Stimulated activated CD4-positive, alpha-beta T cell treated with anti-CD3 and anti-CD28 coated beads, Interleukin-15, amount 100 ng/mL, for 1 hour (primary cell): ENCODE results near the gene MYH16.
A peak's percentile ranks its signal among the peaks of the same experiment; 100 is the strongest.
"Not testable (repeated sequence)": the region's sequence is repeated elsewhere in the genome, so short reads cannot be mapped to it uniquely, and the experiment has no call there.

Source experiments
- DNase-seq, 2 donors: peaks; one replicate each; pipeline ENCODE4 v3.0.0-alpha.2; 2020; ENCODE audit warnings: low read depth in 1 of 2, low spot score in 1 of 2

MYH16 gene

DNA sequence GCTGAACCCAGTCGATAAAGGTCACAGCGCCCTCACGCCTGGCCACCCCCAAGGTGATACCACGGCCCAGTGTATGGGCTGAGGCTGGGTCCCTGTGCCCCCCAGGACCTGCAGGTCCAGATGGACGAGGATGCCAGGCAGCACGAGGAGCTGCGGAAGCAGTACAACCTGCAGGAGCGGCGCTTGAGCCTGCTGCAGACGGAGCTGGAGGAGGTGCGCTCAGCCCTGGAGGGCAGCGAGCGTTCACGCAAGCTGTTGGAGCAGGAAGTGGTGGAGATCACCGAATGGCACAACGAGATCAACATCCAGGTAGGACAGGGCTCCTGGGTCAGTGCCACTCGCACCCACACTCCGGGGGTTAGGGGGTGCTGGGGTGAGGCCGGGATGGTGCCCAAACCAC lies 28.9 kb downstream of the MYH16 start:
- no peak for DNase-seq

DNA sequence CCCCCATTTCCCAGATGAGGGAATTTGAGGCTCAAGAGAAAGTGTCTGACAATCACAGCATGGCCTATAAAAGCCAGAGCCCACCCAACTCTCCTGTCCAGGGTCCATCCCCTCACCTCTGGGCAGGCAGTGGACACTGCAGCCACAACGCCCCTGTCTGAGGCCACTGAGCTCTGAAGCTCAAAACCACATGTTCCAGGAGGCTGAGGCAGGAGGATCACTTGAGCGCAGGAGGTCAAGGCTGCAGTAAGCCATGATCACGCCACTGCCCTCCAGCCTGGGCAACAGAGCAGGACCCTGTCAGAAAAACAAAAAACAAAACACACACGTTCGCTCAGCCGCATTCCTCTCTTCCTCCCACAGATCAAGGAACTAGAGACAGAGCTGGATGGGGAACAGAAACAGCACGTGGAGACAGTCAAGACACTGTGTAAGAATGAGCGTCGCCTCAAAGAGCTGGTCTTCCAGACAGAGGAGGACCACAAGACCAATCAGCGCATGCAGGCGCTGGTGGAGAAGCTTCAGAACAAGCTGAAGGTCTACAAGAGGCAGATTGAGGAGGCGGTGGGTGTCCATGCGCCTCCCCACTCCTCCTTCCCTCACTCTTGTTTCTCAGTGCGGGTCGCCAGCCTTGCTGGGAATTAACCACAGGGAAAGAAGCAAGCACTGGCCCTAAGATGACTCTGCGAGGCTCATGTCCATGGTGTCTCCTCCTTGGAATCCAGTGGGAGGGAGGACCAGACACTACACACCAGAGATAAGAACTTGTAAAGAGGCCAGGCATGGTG lies 33.0 kb downstream of the MYH16 start:
- DNase-seq = no peak

DNA sequence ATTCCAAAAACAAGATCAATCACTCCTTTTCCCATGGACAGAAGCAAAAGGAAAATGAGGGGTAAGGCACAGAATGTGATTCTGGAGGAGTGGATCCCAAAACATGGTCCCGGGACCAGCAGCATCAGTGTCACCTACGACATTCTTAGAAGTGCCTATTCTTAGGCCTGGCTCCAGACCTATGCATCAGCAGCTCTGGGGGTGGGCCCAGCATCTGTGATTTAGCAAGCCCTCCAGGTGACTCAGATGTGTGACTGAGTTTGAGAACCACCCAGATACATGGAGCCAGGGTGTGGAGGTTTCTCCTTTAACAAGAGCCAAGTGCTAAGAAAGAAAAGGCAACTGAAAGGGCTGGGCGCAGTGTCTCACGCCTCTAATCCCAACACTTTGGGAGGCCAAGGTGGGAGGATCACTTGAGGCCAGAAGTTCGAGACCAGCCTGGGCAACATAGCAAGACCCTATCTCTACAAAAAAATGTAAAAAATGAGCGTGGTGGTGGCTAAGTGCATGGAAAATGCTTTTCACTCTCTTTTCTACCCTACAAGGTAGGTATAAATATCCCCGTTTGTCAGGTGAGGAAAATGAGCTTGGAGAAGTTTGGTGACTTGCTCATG lies 35.9 kb downstream of the MYH16 start:
- no peak for DNase-seq

DNA sequence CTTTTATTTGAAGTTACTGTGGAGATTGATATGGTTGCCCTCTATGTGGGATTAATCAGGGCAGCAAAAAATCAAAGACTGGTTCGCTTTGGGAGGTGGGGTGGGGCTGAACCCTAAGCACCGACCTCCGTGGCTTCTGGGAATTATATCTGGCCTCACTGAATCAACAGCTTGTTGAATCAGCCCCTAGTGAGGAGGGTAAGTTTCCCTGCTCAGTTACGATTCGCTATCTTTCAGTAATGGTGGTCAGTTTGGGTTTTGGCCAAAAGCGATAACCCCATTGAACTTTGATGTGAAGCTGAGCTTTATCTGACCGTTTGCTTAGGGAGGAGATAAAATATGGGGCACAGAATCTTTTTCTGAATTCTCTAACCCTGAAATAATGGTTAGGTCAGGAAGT lies 36.5 kb downstream of the MYH16 start:
- DNase-seq = no peak

DNA sequence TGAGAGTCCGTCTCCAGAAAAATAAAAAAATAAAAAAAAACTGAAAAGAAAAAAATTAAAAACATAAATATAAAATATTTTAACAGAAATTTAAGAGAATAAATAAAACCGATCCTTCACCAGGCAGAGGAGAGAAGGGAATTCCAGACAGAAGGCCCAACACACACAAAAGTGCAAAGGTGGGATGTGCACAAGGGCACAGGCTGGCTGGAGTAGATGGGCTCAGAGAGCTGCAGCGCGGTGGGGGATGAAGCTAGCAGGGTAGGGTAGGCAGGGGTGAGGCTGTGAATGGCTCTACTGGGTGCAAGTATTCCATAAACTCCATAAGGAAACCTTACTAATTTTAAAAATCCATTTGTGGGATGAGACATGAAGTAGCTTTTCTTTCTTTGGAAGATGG lies 37.4 kb downstream of the MYH16 start:
- no peak for DNase-seq

DNA sequence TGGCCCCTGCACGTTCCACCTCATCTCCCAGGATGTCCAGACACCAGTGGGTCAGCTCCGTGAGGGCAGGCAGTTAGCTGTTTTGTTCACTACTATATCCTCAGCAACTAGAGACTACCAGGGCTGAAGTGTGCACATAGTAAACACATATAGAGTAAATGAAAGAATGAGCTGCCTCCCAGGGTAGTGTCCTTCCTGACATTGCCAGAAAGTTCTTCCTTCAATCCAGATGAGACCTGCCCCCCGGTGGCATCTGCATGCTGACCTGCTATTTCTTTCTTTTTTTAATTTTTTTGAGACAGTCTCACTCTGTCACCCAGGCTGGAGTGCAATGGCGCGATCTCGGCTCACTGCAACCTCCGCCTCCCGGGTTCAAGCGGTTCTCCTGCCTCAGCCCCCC lies 39.1 kb downstream of the MYH16 start:
- DNase-seq = no peak

DNA sequence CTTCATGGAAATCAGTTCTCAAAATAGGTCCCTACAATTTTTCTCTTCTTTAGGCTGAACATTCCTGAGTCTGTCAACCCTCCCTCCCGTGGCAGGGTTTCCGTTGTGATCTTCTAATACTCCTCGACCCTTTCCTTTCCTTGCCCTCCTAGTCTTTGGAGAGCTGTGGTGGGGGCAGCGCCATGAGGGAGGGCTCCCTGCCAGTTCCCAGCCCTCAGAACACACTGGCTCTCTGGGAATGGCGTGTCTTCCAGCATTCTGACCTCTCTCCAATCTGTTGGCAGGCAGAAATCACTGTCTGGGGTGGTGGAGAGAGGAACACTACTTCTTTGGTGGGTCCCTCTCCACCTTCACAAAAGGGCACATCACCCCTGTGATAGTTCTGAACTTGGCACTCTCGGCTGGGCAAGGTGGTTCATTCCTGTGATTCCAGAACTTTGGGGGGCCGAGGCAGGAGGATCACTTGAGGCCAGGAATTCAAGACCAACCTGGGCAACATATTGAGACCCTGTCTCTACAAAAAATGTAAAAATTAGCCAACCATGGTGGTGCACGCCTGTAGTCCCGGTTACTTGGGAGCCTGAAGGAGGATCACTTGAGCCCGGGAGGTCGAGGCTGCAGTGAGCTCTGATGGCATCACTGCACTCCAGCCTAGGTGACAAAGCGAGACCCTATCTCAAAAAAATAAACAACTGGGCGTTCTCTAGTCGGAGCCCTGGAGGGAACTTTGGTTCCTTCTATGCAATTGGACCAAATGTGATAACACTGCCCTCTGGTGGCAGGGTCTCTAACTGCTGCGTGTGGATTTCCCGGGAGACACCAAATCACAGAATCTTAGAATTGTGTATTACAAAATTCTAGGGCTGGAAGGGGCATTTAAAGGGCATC lies 39.9 kb downstream of the MYH16 start:
- peak; percentile 42 to 57 for DNase-seq

DNA sequence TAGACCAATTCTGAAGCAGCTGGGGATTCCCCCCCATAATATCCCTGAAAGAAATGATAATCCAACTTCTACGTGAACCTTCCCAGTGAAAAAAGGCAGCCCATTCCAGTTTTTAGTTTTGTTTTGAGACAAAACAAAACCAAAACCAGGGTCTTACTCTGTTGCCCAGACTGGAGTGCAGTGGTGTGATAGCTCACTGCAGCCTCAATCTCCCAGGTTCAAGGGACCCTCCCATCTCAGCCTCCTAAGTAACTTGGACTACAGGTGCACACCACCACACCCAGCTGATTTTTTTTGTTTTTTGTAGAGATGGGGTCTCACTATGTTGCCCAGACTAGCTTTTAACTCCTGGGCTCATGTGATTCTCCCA lies 40.5 kb downstream of the MYH16 start:
- DNase-seq = no peak

DNA sequence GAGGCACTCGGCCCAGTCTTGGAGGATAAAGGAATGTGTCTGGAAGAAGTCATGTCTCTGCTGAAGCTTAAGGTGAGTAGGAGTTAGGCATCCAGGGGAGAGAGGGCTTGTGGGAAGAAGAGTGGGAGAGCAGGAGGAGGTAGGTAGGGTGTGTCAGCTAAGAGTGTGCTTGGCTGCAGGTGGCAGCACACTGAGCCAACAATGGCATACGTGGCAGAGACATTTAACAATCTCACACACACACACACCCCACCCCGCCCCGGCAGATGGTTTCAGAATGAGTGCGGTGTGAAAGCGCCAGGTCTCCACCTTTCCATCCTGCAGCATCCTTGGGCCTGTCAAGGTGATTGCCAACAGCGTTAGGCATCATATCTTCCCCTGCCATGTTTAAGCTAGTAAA lies 41.9 kb downstream of the MYH16 start:
- DNase-seq = no peak

DNA sequence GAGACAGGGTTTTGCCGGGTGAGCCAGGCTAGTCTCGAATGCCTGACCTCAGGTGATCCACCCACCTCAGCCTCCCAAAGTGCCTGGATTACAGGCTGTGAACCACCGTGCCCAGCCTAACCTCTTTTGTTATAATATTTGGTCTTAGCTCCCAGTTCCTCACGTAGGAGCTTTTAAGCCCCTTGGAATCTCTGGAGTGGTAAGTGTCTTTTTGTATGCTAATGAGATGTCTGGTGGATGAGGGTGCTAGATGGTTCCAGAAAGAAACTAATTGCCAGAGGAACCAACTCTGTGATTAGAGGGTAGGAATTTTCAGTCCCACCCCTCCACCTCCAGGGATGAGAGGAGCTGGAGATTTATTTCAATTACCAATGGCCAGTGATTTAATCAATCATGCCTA lies 47.7 kb downstream of the MYH16 start:
- no peak for DNase-seq

DNA sequence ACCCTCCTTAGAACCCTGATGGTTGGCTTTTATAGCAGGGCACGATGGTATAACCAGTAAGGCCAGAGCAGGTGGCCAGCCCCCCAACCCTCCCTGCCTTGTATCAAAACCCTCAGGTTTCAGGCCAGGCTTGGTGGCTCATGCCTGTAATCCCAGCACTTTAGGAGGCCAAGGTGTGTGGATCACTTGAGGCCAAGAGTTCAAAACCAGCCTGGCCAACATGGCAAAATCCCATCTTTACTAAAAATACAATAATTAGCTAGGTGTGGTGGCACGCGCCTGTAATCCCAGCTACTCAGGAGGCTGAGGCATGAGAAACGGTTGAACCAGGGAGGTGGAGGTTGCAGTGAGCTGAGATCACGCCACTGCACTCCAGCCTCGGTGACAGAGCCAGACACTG lies 50.0 kb downstream of the MYH16 start:
- not testable (repeated sequence) for DNase-seq

DNA sequence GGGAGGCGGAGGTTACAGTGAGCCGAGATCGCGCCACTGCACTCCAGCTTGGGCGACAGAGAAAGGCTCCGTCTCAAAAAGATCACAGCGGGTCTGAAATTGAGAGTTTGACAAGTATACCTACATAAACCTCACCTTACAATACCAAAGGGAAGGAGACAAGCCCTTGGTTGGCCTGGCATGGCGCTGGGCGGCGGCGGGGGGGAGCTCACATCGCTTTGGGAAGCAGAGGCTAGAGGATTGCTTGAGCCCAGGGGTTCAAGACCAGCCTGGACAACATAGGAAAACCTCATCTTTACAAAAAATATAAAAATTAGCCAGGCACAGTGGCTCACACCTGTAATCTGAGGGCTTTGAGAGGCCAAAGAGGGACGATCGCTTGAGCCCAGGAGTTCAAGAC lies 51.9 kb downstream of the MYH16 start:
- no peak for DNase-seq

DNA sequence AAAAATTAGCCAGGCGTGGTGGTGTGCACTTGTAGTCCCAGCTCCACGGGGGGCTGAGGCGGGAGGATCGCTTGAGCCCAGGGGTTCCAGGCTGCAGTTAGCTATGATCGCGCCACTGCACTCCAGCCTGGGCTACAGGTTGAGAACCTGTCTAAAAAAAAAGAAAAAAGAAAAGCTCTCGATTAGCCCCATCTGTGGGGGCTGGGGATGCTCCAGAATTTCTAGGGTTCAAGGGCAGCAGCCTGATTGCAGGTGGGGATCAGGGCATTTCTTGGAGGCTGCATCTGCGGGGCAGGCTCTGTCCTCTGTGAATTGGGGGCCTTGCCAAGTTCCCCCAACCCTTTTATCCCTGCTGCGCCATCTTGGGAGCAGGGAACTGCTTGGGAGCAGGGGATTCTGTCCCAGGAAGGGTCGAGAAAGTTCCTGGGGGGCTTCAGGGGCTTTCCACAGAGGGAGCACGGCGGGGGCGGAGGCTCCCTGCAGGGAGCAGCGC lies 52.4 kb downstream of the MYH16 start:
- no peak for DNase-seq

DNA sequence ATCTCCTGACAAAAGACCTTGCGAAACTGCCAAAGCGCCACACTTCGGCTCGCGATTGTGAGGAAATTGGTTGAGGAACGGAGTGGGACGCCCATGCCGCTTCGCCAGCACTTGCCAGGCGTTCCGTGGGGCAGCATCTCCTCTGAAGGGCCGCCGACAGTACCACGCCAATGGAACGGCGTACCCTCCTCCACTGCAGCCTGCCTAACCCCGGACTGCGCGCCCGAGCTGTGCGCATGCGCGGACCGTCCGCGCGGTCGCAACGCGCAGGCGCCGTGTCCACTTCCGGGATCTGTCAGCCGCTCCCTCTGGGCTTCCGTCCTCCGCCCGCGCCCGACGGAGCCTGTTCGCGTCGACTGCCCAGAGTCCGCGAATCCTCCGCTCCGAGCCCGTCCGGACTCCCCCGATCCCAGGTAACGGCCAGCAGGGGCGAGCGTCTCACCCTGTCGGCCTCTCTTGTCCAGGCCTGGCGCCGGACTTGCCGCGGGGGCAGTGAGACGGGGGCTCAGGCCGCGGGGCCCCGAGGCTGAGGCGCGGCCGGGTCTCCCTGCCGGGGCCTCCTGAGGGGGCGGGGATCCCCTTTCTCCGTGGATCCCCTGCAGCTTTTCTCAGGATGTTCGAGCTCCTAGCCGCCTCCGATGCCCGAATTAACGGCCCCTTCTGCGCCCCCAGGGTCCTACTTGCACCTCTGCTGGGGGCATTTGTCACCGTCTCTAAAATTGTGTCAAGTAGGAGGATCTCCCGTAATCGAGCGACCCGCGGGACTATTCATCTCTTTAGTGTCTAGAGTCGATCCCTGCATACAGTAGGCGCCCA lies 53.2 kb downstream of the MYH16 start, which contains the start of gene ARPC1A:
TSS of gene ARPC1A (plus strand) at position 307 of the 816 bp plus-strand sequence. CDS start 7,456 bp downstream, outside the sequence.
- DNase-seq = peak; percentile 88 to 92

DNA sequence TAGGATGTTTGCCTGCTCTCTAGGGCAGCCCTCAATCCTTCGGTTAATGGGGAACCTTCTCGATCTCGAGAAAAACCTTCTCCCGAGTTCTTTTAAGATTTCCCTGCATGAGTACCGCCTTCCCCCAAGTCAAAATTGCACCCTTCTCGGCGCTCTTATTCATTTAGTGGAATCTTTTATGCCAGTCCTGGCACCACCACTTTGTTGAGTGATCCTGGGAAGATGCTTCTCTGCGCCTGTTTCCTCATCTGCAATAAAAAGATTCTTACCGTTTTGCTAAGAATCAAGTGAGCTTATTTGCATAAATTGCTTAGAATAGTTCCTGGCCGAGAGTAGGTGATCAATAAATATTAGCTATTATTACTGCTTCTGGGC lies 53.8 kb downstream of the MYH16 start:
- no peak for DNase-seq

DNA sequence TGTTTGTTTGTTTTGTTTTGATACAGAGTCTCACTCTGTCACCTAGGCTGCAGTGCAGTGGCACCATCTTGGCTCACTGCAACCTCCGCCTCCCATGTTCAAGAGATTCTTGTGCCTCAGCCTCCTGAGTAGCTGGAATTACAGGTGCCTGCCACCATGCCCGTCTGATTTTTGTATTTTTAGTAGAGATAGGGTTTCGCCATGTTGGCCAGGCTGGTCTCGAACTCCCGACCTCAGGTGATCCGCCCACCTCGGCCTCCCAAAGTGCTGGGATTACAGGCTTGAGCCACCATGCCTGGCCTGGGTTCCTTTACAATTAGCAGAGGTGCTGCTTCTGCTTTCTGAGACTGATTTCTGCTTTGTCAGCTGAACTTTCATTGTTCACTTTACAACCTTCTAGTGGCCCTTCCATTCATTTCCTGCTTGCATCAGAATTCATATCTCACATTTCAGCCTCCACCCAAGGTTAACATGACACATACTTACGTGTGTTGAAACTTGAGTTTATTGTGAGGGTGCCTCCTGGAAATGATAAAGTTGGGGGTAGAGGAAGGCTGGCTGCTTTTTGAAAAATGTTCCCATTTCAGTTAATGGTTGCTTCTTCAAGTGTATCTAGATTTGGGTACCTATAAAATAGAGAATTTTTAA lies 57.8 kb downstream of the MYH16 start:
- not testable (repeated sequence) for DNase-seq

DNA sequence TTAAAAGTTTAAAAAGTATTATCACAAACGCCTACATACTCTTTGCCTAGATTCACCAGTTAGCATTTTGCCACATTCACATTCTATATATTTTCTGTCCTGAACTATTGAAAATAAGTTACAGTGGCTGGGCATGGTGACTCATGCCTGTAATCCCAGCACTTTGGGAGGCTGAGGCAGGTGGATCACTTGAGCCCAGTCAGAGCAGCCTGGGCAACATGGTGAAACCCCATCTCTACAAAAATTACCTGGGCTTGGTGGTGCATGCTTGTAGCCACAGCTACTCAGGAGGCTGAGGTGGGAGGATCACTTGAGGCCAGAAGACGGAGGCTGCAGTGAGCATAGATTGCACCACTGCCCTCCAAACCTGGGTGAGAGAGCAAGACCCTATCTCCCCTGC lies 58.4 kb downstream of the MYH16 start:
- DNase-seq = no peak

DNA sequence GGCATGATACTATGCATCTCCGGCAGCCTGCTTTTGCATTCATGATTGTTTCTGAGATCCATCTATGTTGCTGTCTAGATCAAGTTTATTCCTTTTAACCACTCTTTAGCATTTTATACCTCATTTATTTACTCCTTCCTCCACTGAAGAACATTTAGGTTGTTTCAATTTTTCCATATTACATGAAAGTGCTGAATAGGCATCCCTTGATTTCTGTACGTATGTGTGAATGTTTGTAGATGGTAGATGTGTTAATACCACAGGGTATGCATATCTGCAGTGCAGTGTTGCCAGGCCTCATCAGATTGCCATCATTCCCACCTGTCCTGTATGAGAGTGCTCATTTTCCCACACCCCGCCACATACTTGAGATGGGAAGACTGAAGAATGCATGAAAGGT lies 67.0 kb downstream of the MYH16 start:
- DNase-seq = no peak

DNA sequence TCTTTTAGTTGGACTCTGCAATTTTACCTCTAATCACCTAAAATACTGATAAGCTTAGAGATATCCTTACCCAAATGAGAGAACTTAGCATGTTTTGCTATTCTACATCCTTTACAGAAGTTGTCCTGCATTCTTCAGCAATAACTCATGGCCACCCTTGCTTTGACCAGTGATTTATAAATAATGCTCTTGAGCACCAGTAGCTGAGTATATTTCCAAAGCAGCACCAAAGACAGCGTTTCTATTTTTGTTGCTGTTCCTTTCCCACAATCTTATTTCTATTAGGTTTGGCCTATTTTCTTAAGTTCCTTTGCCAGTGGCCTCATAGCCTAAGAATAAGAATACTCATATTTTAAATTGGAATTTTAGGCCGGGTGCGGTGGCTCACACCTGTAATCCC lies 68.0 kb downstream of the MYH16 start:
- DNase-seq = no peak

DNA sequence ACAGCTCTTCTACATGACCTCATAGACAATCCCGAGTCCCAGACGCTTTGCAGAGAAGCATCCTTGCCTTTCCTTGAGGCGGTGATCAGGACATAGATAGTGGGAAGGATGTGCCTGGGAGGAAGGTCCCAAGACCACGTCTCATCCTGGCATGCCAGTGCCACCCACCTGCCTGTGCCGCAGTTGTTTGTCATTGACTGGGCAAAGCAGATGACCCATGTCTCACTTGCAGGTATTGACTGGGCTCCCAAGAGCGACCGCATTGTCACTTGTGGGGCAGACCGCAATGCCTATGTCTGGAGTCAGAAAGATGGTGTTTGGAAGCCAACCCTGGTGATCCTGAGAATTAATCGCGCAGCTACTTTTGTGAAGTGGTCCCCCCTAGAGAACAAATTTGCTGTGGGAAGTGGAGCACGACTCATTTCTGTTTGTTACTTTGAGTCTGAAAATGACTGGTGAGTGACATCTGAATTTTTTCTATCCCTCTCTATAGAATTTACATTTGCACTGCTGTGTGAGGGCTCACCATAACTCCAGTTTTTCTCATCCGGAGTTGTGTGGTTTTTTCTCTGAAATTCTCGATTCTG lies 71.5 kb downstream of the MYH16 start:
- no peak for DNase-seq
